Peyer's patch (tissue), 4 donors: Measurements from ENCODE around the gene MYL10.

Experiments used
- CTCF ChIP-seq, 6 experiments: fragments of 450-650 bp in 4 of 6; fragments of 200-600 bp in 2 of 6; sonication (generic) in 1 of 6; IDR thresholded peaks; one replicate each; pipeline ENCODE4 v1.5.1; 2017 to 2019; ENCODE audit warnings: antibody characterized with exemption in 6 of 6, mild to moderate bottlenecking in 3 of 6, moderate library complexity in 1 of 6
- POLR2A ChIP-seq, 2 donors: fragments of 450-650 bp; IDR thresholded peaks; one replicate each; pipeline ENCODE4 v1.5.1; 2017; ENCODE audit warnings: antibody characterized with exemption in 2 of 2, mild to moderate bottlenecking in 2 of 2, moderate library complexity in 2 of 2

- no peak for TF ChIP-seq CTCF (IDR thresholded peaks at IDR 0.05)
- no peak for TF ChIP-seq POLR2A (IDR thresholded peaks at IDR 0.05)
Measured at GRCh38 chr7:101628522-101628921, 574 bp downstream of the MYL10 start.
